Adrenal gland (tissue), 5 donors: ENCODE data around the gene MYO10.

Experiments used
- POLR2A ChIP-seq, 2 donors: fragments of 450-650 bp; IDR thresholded peaks; one replicate each; pipeline ENCODE4 v1.6.1; 2017; ENCODE audit warnings: antibody characterized with exemption in 2 of 2, mild to moderate bottlenecking in 2 of 2, moderate library complexity in 1 of 2
- TF ChIP-seq, protein P1 (sequence below), 6 experiments: fragments of 450-650 bp in 4 of 6; fragments of 200-600 bp in 2 of 6; sonication (generic) in 1 of 6; IDR thresholded peaks; 1 replicate in 5 of 6; 2 replicates in 1 of 6; pipeline versions ENCODE4 v1.5.1 to v1.8.0; 2016 to 2021; ENCODE audit warnings: antibody characterized with exemption in 6 of 6, mild to moderate bottlenecking in 2 of 6, moderate library complexity in 1 of 6
- donor health status: DM: no; HTN: no; CAD: no.

DNA sequence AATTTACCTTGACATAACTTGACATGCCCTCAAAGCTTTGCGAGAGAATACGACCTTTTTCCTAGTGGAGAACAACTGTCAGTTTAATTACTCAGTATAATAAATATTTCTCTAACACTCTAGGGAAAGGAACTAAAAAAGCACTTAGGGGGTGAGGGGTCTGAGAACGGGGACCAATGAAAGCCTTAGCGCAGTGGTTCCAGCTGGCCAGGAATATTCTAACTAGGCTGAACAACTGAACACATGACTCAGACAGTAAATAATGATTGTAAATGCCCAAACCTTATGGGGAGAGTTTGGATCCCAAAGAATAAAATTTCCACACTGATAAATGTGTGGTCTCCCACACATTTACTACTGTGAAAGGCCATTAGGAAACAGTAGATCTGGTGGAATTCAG is 14.9 kb downstream of the MYO10 start:
- TF ChIP-seq, protein P1, sequence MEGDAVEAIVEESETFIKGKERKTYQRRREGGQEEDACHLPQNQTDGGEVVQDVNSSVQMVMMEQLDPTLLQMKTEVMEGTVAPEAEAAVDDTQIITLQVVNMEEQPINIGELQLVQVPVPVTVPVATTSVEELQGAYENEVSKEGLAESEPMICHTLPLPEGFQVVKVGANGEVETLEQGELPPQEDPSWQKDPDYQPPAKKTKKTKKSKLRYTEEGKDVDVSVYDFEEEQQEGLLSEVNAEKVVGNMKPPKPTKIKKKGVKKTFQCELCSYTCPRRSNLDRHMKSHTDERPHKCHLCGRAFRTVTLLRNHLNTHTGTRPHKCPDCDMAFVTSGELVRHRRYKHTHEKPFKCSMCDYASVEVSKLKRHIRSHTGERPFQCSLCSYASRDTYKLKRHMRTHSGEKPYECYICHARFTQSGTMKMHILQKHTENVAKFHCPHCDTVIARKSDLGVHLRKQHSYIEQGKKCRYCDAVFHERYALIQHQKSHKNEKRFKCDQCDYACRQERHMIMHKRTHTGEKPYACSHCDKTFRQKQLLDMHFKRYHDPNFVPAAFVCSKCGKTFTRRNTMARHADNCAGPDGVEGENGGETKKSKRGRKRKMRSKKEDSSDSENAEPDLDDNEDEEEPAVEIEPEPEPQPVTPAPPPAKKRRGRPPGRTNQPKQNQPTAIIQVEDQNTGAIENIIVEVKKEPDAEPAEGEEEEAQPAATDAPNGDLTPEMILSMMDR (IDR thresholded peaks at IDR 0.05) = no peak
- no peak for TF ChIP-seq POLR2A (IDR thresholded peaks at IDR 0.05)
